ENCODE data around the gene FHIT.

GRCh38 chr3:60215946-60216345 lies 1035.3 kb downstream of the FHIT start:
- no peak for TF ChIP-seq CTCF (IDR thresholded peaks at IDR 0.05; ENCODE audit: low read depth, low read length, poor library complexity, severe bottlenecking)
- no peak for TF ChIP-seq EZH2phosphoT487 (IDR thresholded peaks at IDR 0.05; ENCODE audit: borderline replicate concordance, low read length)
